Measurements from ENCODE around the gene MAGOH.
"Not testable (repeated sequence)": the region's sequence is repeated elsewhere in the genome, so short reads cannot be mapped to it uniquely, and the experiment has no call there.

Gene MAGOH

DNA sequence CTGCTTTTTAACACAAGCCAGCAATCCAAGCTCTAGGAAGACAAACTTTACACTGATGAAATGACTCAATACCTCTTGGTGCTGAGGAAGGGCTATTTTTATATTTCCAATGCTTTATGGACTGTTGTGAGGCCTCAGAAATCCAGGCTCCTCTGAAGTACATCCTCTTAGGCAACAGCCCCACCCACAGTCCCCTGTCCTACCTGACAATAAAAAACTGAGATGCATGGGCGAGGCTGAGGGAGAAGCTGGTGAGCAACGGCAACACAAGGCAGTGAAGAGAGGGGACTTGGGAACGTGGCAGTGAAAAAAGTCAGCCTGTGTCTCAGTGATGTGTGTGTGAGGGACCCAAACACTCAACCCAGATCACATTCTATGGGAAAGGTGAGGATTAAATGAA is 51.8 kb downstream of the MAGOH start:
- Histone ChIP-seq H3K36me3 (ENCODE audit: insufficient read depth, low read length) (no peaks in the 10 kb centered on the region), H3K4me1 (ENCODE audit: insufficient read depth, low read length, severe bottlenecking) (no peaks in the 10 kb centered on the region), H3F3A (ENCODE audit: insufficient read depth, low read length) (no peaks in the 10 kb centered on the region), H3K4me3 (ENCODE audit: low read depth, low read length, poor library complexity, severe bottlenecking) (no peak overlapping the region), H3K27me3 (ENCODE audit: insufficient read depth, low read length) (no peaks in the 10 kb centered on the region), H2AFZ (ENCODE audit: low read length) (no peak overlapping the region), H3K9me3 (ENCODE audit: low read length) (no peaks in the 10 kb centered on the region), H3K9ac (ENCODE audit: low read length) (no peak overlapping the region), H3K27ac (ENCODE audit: low read depth, low read length, poor library complexity, severe bottlenecking) (no peak overlapping the region), H3K9me2 (ENCODE audit: low read depth, low read length) (no peaks in the 10 kb centered on the region), H3K4me2 (ENCODE audit: low read length) (no peak overlapping the region), H3K79me2 (ENCODE audit: insufficient read depth, low read length) (no peaks in the 10 kb centered on the region), H4K20me1 (ENCODE audit: insufficient read depth, low read length) (no peaks in the 10 kb centered on the region)
- TF ChIP-seq, protein P1, sequence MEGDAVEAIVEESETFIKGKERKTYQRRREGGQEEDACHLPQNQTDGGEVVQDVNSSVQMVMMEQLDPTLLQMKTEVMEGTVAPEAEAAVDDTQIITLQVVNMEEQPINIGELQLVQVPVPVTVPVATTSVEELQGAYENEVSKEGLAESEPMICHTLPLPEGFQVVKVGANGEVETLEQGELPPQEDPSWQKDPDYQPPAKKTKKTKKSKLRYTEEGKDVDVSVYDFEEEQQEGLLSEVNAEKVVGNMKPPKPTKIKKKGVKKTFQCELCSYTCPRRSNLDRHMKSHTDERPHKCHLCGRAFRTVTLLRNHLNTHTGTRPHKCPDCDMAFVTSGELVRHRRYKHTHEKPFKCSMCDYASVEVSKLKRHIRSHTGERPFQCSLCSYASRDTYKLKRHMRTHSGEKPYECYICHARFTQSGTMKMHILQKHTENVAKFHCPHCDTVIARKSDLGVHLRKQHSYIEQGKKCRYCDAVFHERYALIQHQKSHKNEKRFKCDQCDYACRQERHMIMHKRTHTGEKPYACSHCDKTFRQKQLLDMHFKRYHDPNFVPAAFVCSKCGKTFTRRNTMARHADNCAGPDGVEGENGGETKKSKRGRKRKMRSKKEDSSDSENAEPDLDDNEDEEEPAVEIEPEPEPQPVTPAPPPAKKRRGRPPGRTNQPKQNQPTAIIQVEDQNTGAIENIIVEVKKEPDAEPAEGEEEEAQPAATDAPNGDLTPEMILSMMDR (IDR thresholded peaks at IDR 0.05; ENCODE audit: low read length), result no peak
- TF ChIP-seq EZH2 (IDR thresholded peaks at IDR 0.05; ENCODE audit: borderline replicate concordance, low read length), result no peak

- H3K4me1 ChIP-seq (ENCODE audit: insufficient read depth, low read length, severe bottlenecking); H2AFZ ChIP-seq (ENCODE audit: low read length); H3F3A ChIP-seq (ENCODE audit: insufficient read depth, low read length); H3K4me2 ChIP-seq (ENCODE audit: low read length); H3K36me3 ChIP-seq (ENCODE audit: insufficient read depth, low read length); H3K79me2 ChIP-seq (ENCODE audit: insufficient read depth, low read length); H3K9me2 ChIP-seq (ENCODE audit: low read depth, low read length); H3K9me3 ChIP-seq (ENCODE audit: low read length); H4K20me1 ChIP-seq (ENCODE audit: insufficient read depth, low read length); H3K4me3 ChIP-seq (ENCODE audit: low read depth, low read length, poor library complexity, severe bottlenecking); H3K27me3 ChIP-seq (ENCODE audit: insufficient read depth, low read length); H3K27ac ChIP-seq (ENCODE audit: low read depth, low read length, poor library complexity, severe bottlenecking); H3K9ac ChIP-seq (ENCODE audit: low read length): not testable (repeated sequence)
Observed at GRCh38 chr1:53185955-53186297, 52.4 kb downstream of the MAGOH start.

GRCh38 chr1:53183095-53183990 is 55.0 kb downstream of the MAGOH start:
- Histone ChIP-seq H3K27me3 (ENCODE audit: insufficient read depth, low read length) (peaks cover 11% of the 10 kb centered on the region; the same call in 1 of the 2 replicates), H4K20me1 (ENCODE audit: insufficient read depth, low read length) (no peaks in the 10 kb centered on the region), H3K9me2 (ENCODE audit: low read depth, low read length) (no peaks in the 10 kb centered on the region), H3K4me1 (ENCODE audit: insufficient read depth, low read length, severe bottlenecking) (no peaks in the 10 kb centered on the region), H3K4me3 (ENCODE audit: low read depth, low read length, poor library complexity, severe bottlenecking) (no peak overlapping the region), H2AFZ (ENCODE audit: low read length) (no peak overlapping the region), H3F3A (ENCODE audit: insufficient read depth, low read length) (no peaks in the 10 kb centered on the region), H3K9ac (ENCODE audit: low read length) (no peak overlapping the region), H3K36me3 (ENCODE audit: insufficient read depth, low read length) (no peaks in the 10 kb centered on the region), H3K9me3 (ENCODE audit: low read length) (no peaks in the 10 kb centered on the region), H3K4me2 (ENCODE audit: low read length) (no peak overlapping the region), H3K27ac (ENCODE audit: low read depth, low read length, poor library complexity, severe bottlenecking) (no peak overlapping the region), H3K79me2 (ENCODE audit: insufficient read depth, low read length) (no peaks in the 10 kb centered on the region)
- no peak for TF ChIP-seq EZH2 (IDR thresholded peaks at IDR 0.05; ENCODE audit: borderline replicate concordance, low read length)
- TF ChIP-seq, protein P1 (IDR thresholded peaks at IDR 0.05; ENCODE audit: low read length), result no peak

- Histone ChIP-seq H3K9me3 (ENCODE audit: low read length) (no peaks in the 10 kb centered on the region), H3K27me3 (ENCODE audit: insufficient read depth, low read length) (peaks cover 11% of the 10 kb centered on the region; the same call in 1 of the 2 replicates), H3F3A (ENCODE audit: insufficient read depth, low read length) (no peaks in the 10 kb centered on the region), H3K4me3 (ENCODE audit: low read depth, low read length, poor library complexity, severe bottlenecking) (no peak overlapping the region), H4K20me1 (ENCODE audit: insufficient read depth, low read length) (no peaks in the 10 kb centered on the region), H2AFZ (ENCODE audit: low read length) (no peak overlapping the region), H3K4me1 (ENCODE audit: insufficient read depth, low read length, severe bottlenecking) (no peaks in the 10 kb centered on the region), H3K79me2 (ENCODE audit: insufficient read depth, low read length) (no peaks in the 10 kb centered on the region), H3K4me2 (ENCODE audit: low read length) (no peak overlapping the region), H3K9me2 (ENCODE audit: low read depth, low read length) (no peaks in the 10 kb centered on the region), H3K9ac (ENCODE audit: low read length) (no peak overlapping the region), H3K36me3 (ENCODE audit: insufficient read depth, low read length) (no peaks in the 10 kb centered on the region), H3K27ac (ENCODE audit: low read depth, low read length, poor library complexity, severe bottlenecking) (no peak overlapping the region)
- TF ChIP-seq EZH2 (IDR thresholded peaks at IDR 0.05; ENCODE audit: borderline replicate concordance, low read length), result no peak
Observed at GRCh38 chr1:53182716-53183094, 55.6 kb downstream of the MAGOH start.
